Stimulated activated CD4-positive, alpha-beta T cell treated with anti-CD3 and anti-CD28 coated beads, Interleukin-4, amount 100 ng/mL, for 48 hours (primary cell): Measurements from ENCODE around the gene GPX3.

ENCODE experiments used
- DNase-seq, 2 donors: peaks; one replicate each; pipeline ENCODE4 v3.0.0-alpha.2; 2020; ENCODE audit warnings: low read depth in 2 of 2

GPX3 gene

DNA sequence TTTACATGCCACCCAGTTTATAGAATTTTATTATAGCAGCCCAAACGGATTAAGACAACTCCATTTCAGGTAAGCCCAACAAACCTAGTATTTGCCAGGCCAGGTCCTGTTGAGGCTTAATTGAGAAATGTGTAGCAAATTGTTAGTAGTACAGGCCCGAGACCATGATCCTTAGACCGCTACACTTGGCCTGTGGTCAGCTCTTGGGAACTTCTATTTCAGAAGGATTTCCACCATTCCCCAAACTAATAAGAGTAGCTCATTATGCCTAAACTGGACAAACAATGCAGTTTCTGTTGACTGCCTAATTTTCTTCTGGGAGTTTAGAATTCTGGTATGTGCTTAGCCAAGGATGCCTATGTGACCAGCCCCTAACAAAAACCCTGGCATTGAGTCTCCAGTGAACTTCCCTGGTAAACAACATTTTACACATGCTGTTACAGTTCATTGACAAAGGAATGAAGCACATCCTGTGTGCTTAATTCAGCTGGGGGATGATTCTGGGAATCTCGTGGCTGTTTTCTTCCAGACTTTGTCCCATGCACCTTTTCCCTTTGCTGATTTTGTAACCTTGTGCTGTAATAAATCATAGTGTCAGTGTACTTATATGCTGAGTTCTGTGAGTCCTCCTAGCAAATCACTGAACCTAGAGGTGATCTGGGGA, 5.6 kb upstream of the GPX3 start:
- no peak for DNase-seq

DNA sequence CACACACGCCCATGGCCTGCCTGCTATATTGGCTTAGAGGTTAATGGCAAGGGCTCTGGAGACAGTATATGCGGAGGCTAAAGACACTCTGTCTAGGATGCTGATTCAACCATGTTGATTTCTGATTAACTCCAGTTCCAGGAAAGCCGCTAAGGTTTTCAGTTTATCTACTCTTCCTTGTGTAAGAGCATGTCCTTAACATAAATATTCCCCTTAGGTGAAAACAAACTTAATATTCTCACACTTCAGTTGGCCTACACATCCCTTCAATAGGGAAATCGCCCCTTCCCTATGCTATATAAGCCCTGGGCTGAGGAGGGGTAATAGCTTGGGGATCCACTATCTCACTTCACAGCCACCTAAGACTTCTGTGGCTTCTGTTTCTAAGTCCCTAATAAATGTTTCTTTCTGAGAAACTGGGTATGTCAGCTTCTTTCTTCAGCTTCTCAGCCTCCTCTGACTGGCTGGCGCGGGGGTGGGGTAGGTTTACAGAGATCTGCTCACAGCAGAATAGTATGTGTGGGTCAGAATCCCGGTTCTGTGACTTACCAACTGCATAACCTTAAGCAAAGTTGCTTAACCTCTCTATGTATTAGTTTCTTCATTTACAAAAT, 4.3 kb upstream of the GPX3 start:
- DNase-seq = no peak

DNA sequence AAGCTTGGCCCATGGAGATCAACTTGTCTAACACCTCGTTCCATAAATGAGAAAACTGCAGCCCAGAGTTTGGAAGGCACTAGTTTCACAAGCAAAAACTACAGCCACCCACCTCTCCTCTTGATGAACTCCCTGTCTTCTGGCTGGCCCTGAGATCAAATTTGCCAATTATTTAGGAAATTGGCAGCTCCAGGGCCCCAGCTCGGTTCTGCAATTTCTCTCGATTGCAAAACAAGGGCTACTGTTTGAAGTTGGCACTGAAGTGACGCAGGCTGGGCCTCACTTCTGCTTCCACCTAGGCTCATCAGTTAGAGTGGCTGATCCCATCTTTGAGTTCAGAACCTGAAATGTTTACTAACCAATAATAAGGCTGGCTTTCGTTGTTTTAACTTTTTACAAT, 3.7 kb upstream of the GPX3 start:
- no peak for DNase-seq

- no peak for DNase-seq
Observed at GRCh38 chr5:151017897-151018296, 2.5 kb upstream of the GPX3 start.

DNA sequence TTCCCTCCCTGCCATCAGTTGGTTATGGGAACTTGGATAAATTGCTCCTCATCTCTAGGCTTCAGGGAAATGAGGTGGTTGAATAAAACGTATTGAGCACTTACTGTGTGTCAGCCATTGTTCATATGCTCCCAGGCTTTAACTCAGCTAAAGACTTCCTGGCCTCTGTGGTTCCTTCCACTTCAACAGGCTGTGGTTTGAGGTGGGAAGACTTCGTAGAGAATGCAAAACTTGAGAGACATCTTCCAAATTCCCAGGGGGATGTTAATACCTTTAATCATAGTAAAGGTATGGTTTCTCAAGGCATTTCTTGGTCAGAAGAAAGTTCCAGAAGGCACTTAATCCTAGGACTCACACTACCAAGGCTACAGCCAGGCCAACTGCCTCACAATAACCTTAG, 1.5 kb upstream of the GPX3 start:
- no peak for DNase-seq

GRCh38 chr5:151019331-151019730, 1.1 kb upstream of the GPX3 start:
- no peak for DNase-seq

DNA sequence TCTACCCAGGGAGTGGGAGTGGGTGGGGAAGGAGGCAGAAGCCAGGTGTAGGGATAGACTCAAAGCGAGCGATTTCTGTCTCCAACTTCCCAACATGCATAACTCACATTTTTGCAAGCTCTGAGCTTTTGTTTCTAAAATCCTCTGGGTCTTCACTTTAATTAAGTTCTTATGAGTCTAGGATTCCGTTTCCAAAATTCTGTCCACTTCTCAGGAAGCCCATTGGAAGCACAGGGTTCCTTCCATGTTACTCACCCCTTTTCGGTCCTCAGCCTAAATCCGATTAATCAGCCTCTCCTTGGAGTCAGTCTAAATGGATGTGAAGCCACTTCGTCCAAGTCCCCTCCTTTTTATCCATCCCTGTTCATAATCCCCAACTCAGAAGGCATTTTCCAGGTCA, 1.4 kb downstream of the GPX3 start:
- no peak for DNase-seq

GRCh38 chr5:151022511-151023018, 2.2 kb downstream of the GPX3 start:
- DNase-seq = peak in 1 of 2 donors; percentile 19

- DNase-seq = no peak
Observed at GRCh38 chr5:151023047-151023615, 2.7 kb downstream of the GPX3 start.

DNA sequence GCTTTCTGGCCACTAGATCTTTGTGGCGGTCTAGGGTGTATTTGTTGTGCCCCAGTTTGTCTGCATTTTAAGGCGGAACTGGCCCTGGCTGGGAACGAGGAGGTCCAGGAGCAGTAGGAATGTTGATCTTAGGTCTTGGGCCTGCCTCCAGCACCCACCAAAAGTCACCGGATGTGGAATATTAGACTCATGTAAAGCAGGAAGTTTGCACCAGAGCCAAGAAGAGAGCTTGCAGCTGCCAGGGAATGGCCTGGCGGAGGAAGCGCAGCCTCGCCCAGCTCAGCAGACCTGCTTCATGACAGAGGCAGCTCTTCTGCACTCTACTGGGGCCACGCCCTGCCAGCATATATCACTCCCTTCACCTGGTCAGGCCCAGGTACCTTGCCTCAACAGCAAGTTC, 3.3 kb downstream of the GPX3 start:
- no peak for DNase-seq

GRCh38 chr5:151024440-151025249, 4.3 kb downstream of the GPX3 start:
- DNase-seq = no peak

- DNase-seq = no peak
Observed at GRCh38 chr5:151025250-151025606, 4.8 kb downstream of the GPX3 start.

- DNase-seq = no peak
Observed at GRCh38 chr5:151026088-151026487, 5.7 kb downstream of the GPX3 start.

DNA sequence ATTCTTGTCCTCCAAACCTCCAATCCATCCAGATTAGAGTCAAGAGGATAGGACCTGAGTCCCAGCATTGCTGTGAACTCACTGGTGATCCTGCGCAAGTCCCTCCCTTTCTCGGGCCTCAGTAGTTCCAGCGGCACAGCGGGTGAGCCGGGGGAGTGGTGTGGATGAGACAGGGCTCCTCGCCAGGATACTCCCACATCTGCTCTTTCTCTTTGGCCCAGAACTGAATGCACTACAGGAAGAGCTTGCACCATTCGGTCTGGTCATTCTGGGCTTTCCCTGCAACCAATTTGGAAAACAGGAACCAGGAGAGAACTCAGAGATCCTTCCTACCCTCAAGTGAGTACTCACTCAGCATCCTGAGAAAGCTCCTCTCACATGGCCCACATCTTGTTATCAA, 6.3 kb downstream of the GPX3 start:
- DNase-seq = no peak

- DNase-seq = no peak
Observed at GRCh38 chr5:151027961-151028479, 7.6 kb downstream of the GPX3 start.

GRCh38 chr5:151028717-151029116, 8.3 kb downstream of the GPX3 start:
- no peak for DNase-seq

DNA sequence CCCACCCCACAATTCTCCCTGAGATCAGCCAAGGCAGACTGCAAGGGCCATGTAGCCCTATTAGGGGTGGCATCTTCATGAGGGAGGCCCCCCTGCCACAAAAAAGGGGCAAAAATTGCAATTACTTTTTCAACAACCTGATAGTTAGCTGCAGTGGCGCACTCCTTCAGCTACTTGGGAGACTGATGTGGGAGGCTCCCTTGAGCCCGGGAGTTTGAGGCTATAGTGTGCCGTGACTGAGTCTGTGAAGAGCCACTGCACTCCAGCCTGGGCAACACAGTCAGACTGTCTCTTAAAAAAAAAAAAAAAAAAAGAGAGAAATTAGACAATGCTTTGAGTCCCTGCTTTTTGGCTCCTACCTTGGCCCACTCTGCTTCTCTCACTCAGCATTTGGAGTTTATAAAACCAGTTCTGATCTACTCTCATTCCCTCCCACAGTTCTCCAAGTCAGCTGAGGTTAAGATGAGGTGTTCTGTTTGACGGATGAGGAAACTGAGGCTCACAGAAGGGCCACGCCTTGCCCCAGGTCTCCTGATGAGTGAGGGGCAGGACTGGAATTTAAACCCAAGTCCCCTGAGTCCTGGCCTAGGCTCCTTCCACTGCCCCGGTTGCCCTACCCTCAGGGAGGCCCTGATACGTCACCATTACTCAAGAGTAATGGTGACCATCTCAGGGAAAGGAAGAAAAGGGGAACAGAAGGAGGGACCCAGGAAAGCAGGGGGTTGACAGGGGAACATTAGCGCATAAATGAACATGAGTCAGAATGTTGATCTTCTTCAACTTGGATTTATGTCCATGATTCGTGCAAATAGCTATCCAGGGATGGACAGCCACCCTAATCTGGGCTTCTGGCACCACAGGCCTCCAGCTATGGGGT, 9.0 kb downstream of the GPX3 start:
- DNase-seq = no peak

- no peak for DNase-seq
Observed at GRCh38 chr5:151030056-151030336, 9.6 kb downstream of the GPX3 start.

GRCh38 chr5:151030379-151030778, 10.0 kb downstream of the GPX3 start:
- no peak for DNase-seq

- DNase-seq = no peak
Observed at GRCh38 chr5:151031554-151031953, 11.2 kb downstream of the GPX3 start.

- no peak for DNase-seq
Observed at GRCh38 chr5:151033217-151033934, 13.0 kb downstream of the GPX3 start.
